Measurements from ENCODE around the gene STAC2.
A peak's percentile ranks its signal among the peaks of the same experiment; 100 is the strongest.

The STAC2 gene

GRCh38 chr17:39209317-39210092 lies 16.2 kb downstream of the STAC2 start:
- peak; percentile 57 for DNase-seq (ENCODE audit: low read depth)

GRCh38 chr17:39208893-39209292 lies 16.9 kb downstream of the STAC2 start:
- no peak for DNase-seq (ENCODE audit: low read depth)

GRCh38 chr17:39208136-39208535 lies 17.6 kb downstream of the STAC2 start:
- no peak for DNase-seq (ENCODE audit: low read depth)

- DNase-seq (ENCODE audit: low read depth) = no peak
Observed at GRCh38 chr17:39205112-39205526, 20.6 kb downstream of the STAC2 start.

GRCh38 chr17:39204245-39204644 lies 21.5 kb downstream of the STAC2 start:
- DNase-seq (ENCODE audit: low read depth) = no peak

GRCh38 chr17:39200957-39201510 lies 24.7 kb downstream of the STAC2 start:
- DNase-seq (ENCODE audit: low read depth) = no peak

- peak; percentile 69 for DNase-seq (ENCODE audit: low read depth)
Observed at GRCh38 chr17:39200070-39200879, 25.5 kb downstream of the STAC2 start, which contains the start of gene RPL19. Gene RPL19, plus strand, starts transcription at chr17:39200283. Its CDS starts 62 bp downstream, at chr17:39200345.

- peak; percentile 85 for DNase-seq (ENCODE audit: low read depth)
Observed at GRCh38 chr17:39199820-39200069, 26.0 kb downstream of the STAC2 start.

GRCh38 chr17:39198186-39198566 lies 27.6 kb downstream of the STAC2 start:
- no peak for DNase-seq (ENCODE audit: low read depth)

- DNase-seq (ENCODE audit: low read depth) = peak; percentile 53
Observed at GRCh38 chr17:39197380-39198185, 28.2 kb downstream of the STAC2 start, which contains the start of gene CACNB1. Gene CACNB1, minus strand, starts transcription at chr17:39197669. Its CDS starts 174 bp downstream, at chr17:39197495.

GRCh38 chr17:39196808-39197291 lies 28.9 kb downstream of the STAC2 start:
- DNase-seq (ENCODE audit: low read depth) = no peak

- no peak for DNase-seq (ENCODE audit: low read depth)
Observed at GRCh38 chr17:39196241-39196807, 29.4 kb downstream of the STAC2 start.

- DNase-seq (ENCODE audit: low read depth) = no peak
Observed at GRCh38 chr17:39195568-39196160, 30.1 kb downstream of the STAC2 start.

GRCh38 chr17:39194985-39195524 lies 30.7 kb downstream of the STAC2 start:
- DNase-seq (ENCODE audit: low read depth) = no peak

GRCh38 chr17:39194089-39194984 lies 31.4 kb downstream of the STAC2 start:
- no peak for DNase-seq (ENCODE audit: low read depth)

- DNase-seq (ENCODE audit: low read depth) = no peak
Observed at GRCh38 chr17:39193346-39193745, 32.4 kb downstream of the STAC2 start.

GRCh38 chr17:39192901-39193300 lies 32.8 kb downstream of the STAC2 start:
- DNase-seq (ENCODE audit: low read depth) = no peak

GRCh38 chr17:39191750-39192510 lies 33.8 kb downstream of the STAC2 start:
- DNase-seq (ENCODE audit: low read depth) = no peak

All from activated T-cell treated with anti-CD3 and anti-CD28 coated beads for 24 hours (primary cell).